Astrocyte of the hippocampus (primary cell): Measurements from ENCODE around the gene TRIP6.
A peak's percentile ranks its signal among the peaks of the same experiment; 100 is the strongest.
"Not testable (repeated sequence)": the region's sequence is repeated elsewhere in the genome, so short reads cannot be mapped to it uniquely, and the experiment has no call there.

Experiments used
- DNase-seq: peaks from one replicate; pipeline ENCODE4 v3.0.0; 2011; ENCODE audit warnings: low read depth, low spot score

Gene TRIP6

DNA sequence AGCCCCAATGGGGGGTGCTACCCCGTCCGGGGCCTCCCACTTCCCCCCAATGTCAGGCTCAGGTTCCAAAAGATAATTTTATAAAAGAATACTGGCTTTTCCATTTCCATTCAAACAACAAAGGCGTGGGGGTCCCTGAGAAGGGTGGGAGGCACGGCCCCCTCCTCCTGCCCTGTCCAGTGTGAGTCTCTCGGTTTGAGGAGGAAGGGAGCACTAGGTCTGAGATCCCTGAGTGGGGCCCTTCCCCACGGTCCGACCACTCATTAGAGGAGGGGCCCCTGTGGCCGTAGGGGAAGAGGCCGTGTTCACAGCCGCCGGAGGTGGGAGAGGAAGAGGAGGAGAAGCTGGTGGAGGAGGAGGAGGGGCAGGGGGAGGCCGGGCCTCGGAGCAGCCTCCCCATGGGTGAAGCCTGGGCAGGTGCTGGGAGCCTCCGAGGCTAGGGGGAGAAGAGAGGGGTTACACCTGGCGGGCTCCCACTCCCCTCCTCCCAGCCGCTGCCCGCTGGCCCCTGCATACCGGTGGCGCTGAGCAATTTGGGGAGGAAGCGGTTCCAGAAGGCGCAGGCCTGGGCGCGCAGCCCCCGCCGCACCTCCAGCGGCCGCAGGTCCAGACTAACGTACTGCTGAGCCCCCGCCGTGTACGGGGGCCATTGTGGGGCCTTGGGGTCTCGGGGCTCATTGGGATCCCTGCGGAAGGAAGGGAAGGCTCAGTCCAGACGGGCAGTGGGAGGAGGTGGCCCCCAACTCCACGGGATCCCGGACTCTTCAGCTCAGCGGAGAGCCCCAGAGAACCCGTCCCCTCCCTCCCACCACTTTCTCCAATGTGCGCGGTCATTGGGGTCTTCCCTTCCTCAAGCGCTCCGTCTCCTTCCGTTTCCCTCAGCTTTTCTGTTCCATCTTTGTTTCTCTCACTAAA lies 23.7 kb downstream of the TRIP6 start:
- DNase-seq, result peak; percentile 37

DNA sequence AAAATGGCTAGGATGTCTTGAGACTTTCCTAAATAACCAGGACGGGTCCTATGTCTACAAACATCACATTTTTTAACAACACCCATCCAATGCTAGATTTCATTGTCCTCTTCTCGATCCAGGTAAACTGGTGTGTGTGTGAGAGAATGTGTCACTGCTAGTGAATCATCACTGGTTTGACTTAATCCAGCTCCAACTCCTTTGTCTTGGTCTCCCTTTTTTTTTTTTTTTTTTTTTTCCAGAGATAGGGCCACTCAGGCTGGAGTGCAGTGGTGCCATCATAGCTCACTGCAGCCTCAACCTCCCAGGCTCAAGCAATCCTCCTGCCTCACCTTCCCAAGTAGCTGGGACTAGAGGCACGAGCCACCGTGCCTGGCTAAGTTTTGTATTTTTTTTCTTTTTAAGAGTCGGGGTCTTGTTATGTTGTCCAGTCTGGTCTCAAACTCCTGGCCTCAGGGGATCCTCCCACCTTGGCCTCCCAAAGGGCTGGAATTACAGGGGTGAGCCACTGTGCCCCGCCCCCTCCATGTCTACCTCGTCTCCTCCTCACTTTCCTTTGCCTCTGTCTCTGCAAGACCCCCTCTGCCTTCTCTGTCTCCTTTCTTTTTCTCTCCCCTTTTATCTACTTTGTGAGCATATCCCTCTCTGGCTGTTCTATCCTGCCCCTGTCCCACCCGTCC lies 24.5 kb downstream of the TRIP6 start:
- DNase-seq, result peak; percentile 34

DNA sequence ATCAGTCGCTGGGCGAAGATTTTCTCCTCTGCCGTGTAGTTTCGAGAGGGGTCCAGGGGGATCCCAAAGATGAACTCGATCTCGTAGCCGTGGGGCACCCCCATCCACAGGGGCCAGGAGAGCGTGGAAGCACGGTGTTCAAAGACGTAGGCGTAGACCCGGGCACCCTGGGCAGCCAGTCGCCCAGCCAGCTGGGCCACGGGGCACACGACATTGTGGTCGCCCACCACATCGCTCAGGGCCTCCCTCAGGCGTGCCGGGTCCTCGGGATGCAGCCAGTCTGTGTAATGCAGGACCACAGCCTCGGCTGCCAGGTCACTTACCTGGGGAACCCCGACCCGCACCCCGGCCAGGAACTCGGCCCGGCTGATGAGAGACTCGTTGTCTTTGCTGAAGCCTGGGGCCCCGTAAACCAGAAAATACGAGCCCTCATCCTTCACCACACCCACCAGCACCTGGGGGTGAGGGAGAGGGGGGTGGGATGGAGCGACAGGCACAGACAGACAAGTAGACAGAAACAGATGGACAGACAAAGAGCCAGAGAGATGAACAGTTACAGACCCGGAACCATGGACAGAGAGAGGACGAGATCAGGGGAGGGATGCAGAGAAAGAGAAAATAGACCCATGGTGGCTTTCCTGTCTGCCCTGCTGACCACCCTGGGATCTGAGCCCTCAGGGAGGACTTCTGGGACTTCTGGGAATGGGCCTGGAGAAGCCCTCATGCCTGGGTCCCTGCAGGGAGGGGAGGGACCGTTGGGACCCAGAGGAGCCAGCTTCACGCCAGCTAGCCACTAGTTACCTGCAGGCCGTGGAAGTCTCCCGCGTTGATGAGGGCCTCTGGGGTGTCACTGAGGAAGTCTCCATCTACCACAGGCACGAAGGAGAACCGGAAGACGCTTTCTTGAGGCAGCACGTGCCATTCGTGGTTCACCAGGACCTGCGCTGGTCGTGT lies 25.5 kb downstream of the TRIP6 start:
- DNase-seq, result no peak

DNA sequence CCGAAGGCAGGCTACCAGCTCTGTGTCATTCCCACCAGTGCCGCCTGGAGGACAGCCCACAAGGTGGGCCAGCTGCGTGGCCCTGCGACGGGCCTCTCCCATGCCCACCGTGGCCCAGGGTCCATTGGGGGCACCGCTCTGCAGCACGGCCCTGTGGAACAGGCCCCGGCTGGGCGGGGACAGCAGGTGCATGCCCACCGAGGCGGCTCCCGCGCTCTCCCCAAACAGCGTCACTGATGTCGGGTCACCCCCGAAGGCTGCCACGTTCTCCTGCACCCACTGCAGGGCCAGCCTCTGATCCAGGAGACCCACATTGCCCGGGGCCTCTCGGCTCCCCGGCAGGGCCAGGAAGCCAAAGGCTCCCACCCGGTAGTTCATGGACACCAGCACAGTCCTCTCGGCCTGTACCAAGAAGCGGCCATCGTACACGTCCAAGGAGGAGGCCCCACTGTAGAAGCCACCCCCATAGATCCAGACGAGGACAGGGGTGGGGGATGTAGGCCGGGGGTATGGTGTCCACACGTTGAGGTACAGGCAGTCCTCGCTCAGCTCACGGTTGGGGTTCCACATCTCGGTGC lies 26.2 kb downstream of the TRIP6 start:
- no peak for DNase-seq

DNA sequence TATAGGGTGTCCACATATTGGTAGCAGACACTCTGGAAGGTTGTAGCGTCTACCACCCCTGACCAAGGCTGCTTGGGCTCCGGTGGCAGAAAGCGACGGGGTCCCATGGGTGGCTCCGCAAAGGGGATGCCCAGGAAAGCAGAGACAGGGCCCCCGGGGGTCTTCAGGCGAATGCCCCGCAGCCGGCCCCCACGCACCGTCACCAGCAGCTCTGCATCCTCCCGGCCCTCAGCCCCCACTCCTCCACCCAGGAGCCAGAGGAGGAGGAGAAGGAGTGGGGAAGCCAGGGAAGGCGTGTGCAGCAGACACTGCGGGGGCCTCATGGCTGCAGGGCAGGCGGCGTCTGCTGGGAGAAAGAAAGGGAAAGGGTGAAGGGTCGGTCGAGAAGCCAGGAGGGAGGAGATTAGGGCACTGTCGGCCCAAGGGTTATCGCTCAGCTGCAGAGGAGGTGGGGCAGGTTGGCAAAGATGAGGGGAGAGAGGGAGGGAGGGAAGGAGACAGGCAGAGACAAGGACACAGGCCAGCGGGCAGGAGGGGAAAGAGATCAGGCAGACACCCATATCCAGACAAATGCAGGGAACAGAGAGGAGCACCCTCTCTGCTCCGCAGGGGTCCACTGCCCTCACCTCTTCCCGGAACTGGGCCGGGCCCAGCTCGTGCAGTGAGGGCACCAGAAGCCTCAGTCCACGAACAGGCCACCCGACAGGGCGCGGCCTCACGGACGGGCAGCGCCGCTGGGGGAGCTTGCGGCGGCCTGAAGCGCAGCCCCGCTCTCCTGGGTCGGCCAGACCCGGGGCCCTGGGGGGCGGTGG lies 26.9 kb downstream of the TRIP6 start:
- DNase-seq, result no peak

DNA sequence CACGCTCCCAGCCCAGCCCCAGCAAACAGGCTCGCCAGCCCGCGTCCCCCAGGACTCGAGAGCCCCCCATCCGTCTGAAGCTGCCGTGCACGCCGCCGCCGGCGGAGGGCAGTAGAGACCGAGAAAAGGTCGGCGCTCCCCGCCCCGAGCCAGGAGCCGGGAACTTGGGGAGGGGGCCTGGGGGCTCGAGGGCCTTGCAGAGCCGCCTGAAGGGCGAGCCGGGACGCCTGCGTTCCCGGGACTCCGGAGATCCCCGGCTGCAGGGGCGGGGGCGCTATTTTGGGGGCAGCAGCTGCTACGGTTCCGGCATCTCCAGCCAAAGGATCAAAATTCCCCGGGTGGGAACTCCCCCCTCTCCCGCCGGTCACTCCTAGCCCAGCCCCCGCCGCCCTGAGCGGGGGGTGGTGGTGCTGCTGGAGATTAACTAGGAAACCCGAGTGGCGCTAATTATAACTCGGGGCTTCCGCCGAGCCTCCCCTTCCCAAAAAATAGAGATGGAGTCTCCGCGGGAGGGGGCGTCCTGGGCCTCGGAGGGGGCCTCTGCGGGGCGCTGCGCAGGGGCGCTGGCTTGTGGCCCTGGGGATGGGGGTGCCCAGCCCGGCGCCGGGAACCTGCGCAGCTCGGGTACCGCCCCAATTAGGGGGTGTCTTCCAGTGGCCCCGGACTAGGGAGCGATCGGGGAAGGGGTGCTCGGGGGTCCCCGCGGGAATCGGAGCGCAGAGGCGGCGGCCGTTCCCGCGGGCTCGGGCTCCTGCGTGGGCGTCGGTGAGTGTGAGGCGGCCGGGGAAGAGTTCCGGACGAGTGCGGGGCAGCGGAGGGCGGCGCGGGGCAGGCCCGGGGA lies 27.9 kb downstream of the TRIP6 start:
- peak; percentile 70 for DNase-seq

DNA sequence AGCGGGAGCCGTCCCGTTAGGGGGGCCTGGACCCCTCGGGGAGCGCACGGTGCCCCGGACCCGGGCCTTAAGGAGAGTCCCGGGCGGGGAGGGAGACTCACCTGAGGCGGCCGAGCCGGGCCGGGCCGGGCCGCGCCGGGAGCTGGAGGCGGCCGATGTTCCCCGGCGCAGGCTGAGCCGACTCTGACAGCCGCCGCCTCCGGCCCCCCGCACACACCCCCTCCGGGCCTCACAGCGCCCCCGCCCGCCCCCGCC lies 28.4 kb downstream of the TRIP6 start, which contains the start of gene ACHE:
TSS of gene ACHE (minus strand) at position 188 of the 255 bp plus-strand sequence. CDS start 1,656 bp downstream, outside the sequence.
- no peak for DNase-seq

DNA sequence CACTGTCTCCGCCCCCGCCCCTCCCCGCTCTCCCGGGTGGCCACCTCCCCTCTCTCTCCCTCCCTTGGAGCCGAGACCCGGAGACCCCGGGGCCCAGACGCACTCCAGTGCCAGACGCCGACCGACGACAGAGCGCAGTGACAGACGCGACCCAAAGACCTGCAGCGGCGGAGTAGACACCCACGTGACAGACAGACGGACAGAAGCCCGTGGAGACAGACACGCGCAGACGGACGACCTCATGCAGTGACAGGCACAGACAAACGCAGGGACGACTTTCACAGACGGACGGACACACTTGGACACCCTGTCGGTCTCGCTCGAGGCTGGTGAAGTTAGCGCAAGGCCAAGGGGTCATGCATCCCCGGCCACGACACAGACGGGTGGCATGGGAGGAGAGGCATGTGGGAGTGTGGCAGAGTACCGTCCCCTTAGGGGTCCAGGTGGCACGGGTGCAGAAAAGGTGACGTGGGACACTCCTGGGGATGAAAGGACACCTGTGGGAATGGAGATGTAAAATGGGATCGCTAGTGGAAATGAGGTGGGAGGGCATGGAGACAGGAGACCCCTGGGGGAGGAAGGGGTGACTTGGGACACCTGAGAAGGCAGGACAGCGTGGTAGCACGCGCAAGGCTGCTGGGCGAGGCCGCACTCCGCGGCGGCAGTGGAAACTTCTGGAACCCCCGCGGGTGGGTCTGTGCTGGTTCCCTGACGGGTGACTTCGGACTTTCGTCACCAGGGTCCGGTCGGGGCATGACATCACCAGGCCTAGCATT lies 29.0 kb downstream of the TRIP6 start:
- DNase-seq, result peak; percentile 43

DNA sequence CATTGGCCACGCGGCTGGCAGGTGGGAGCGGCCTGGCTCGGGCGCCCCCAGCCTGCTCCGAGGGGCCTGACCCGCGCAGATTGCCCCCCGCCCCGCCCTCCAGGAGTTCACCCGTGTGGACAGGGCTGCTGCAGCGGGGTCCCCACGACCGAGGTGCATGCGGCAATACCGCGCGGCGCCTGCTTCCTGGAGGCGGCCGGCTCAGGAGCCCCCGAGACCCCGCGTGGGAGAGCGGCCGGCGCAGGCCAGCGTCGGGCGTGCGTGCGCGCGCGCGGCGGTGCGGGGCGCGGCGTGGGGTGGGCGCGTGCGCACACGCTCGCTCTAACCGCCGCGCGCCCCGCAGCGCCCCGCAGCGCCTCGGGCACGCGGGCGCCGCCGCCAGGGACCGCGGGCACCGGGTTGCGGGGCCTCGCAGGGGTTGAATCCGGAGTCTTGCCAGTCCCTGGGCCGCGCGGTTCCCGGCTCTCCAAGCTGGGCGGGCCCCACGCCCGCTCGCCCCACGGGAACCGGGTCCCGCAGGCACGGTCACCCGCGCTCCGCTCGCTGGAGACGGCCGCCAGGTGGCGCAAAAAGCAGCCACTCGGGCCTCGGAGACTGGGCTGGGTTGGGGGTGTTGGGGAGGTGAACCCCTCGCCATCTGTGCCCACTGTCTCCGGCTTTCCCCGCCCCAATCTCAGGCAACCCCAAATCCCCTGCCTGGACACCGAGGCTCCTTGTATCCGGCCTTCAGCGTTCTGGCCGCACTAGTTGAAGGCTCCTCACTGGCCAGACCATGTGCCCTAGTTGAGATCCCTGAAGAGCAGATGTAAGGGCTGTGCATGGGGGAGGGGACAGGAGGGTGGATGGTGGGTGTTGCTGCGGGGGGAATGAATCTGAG lies 29.8 kb downstream of the TRIP6 start:
- DNase-seq, result peak; percentile 60

DNA sequence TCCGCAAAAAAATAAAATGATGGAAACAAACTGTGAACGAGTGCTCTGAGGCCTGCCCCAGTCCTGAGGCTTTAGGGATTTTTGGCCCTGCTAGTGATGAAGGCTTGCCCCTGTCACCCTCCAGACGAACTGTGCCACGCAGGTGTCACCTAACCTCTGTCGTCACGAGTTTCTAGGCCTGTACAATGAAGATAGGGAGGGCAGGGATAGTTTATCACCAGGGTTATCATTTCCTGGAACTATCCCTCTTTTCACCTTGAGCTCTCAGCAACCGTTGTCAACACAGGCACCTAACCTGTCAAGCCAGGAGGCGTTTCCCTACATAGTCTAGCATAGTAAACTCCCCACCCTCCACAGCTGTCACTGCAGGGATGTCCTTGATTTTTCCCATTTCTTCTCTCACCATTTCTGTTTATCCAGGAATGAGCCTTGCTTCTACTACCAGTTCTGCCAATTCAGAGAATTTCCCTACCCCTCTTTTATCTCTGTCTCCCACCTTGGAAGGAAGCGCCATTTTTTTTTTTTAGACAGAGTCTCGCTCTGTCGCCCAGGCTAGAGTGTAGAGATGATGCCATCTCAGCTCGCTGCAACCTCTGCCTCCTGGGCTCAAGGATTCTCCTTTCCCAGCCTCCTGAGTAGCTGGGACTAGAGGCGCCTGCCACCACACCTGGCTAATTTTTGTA lies 30.7 kb downstream of the TRIP6 start:
- no peak for DNase-seq

DNA sequence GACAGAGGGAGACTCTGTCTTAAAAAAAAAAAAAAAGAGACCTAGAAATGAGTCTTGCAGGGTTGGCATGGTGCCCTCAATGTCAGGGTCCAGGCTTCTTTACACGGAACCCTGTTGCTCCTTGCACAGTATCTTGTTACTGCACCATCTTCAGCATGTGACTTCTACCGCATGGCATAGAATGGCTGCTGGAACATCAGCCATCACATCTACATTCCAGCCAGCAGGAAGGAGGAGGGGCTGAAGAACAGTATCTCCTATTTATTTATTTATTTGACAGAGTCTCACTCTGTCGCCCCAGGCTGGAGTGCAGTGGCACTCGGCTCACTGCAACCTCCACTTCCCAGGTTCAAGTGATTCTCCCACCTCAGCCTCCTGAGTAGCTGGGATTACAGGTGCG lies 32.2 kb downstream of the TRIP6 start:
- DNase-seq, result no peak

DNA sequence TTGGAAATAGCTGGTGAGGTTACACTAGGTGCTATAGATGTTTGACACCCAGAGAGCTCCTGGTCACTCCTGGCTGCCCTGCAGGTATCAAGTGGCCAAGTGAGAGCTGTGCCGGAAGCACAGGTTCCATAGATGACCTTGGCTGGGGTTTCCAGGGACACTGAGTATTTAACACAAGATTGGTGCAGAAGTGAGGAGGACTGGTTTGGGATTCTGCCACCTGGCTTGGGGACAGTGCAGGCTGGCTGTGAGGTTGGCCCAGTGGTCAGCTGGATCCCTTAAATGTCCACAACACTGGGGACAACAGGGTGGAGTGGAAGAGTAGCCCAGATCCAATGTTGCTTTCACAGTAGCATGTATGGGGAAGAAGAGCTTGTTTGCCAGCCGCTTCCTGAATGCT lies 33.8 kb downstream of the TRIP6 start:
- no peak for DNase-seq

DNA sequence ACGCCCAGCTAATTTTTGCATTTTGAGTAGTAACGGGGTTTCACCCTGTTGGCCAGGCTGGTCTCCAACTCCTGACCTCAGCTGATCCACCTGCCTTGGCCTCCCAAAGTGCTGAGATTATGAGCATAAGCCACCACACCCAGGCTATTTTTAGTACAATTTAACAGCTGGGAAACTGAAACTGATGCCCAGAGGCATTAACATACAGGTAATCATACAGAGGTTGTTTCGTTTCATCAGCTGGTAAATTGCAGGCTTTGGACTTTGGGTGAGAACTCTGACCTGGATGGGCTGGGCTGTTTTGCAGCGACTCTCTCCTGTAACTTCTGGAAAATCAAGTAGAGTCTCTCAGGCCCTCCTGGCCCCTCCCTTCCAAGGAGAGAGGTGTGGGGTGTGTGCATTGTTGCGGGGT lies 34.7 kb downstream of the TRIP6 start:
- DNase-seq, result no peak

DNA sequence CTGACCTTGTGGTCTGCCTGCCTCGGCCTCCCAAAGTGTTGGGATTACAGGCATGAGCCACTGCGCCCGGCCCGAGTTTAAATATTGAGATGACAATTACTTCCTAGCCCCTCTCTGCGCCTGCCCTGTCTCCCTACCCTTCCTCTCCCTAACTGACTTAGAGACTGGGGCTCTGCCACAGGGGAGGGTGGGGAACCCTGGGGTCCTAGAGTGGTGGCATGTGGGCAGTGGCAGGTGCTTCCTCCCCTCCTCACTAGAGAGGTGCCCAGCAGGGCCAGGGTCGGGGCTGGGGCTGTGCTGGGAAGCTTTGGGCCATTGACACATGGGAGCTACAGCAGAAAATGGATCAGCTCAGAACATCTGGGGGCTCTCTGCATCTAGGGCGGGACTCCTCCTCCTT lies 35.5 kb downstream of the TRIP6 start:
- DNase-seq, result no peak

DNA sequence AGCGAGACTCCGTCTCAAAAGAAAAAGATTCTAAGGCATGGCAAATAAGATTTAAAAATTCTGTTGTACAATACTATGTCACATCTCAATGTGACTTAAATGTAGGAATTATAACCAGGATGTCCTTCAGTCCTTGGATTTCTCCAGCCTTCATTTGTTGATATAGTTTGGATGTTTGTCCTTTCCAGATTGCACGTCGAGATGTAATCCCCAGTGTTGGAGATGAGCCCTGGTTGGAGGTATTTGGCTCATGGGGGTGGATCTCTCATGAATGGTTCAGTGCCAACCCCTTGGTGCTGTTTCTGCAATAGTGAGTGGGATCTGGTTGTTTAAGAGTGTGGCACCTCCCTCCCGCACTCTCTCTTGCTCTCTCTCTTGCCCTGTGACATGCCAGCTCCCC lies 41.3 kb downstream of the TRIP6 start:
- no peak for DNase-seq

DNA sequence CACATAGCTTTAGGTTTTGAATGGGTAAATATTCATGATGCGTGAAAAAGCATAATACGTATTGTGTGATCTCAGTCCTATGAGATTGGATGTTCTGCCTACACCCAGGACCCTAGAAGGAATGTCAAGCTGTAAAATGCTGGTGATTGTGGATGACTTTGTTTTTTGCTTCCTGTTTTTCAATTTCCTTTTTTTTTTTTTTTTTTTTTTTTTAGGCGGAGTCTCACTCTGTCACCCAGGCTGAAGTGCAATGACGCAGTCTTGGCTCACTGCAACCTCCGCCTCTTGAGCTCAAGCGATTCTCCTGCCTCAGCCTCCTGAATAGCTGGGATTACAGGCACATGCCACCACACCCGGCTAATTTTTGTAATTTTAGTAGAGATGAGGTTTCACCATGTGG lies 43.3 kb downstream of the TRIP6 start:
- not testable (repeated sequence) for DNase-seq

DNA sequence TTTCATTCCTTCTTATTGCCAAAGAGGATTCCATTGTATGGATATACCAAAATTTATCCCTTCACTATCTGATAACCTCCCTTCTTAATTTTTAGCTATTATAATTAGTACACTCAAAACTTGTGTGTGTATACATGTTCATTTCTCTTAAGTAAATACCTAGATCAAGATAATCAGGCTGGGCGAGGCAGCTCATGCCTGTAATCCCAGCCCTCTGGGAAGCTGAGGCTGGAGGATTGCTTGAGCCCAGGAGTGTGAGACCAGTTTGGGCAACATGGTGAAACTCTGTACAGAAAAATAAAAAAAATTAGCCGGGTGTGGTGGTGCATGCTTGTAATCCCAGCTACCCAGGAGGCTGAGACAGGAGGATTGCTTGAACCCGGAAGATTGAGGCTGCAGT lies 44.3 kb downstream of the TRIP6 start:
- DNase-seq, result no peak
